ENCODE results near the gene SLC3A2. TPM values are rescaled to one million over a fixed set of nuclear protein-coding genes. Genes with fewer than 3 reads are reported as not detected.

SLC3A2 gene
- total and polyA plus RNA-seq, 2 donors (not counting 3 experiments of a cell fraction or from before 2014, with no cell fraction given), result 208 to 337 TPM

DNA sequence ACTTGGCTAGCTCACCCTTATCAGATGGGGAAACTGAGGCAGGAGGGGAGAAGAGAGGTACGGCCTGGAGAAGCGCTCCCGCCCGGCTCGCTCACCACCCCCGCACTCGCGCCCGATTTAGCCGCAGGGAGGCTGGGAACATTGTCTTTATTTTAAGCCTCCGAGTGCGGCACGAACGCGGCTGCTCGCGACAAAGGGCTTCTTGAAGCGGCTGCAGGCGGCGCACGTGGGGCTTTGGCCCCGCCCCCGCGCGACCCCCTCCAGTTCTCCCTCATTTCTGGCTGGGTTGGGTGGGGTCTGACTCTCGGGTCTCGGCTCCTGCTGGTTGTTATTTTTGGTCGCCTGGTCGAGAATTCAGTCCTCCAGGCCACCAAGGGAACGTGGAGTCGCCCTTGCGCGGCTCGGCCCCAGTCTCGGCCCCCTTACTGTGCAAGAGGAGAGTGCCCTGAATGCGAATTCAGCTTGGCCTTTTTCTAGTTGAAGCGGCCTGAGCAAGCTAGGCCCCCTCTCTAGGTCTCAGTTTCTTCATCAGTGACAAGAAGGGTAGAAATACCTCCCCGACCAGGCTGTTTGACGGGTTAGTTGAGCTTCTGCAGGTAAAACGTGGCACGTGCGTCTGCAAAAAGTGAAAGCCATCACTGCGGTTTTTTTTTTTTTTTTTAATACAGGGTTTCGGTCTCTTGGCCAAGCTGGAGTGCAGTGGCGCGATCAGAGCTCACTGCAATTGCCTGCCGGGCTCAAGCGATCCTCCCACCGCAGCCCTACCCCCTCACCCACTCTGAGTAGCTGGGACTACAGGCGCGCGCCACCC, 43.1 kb downstream of the SLC3A2 start:
- BruUV-seq (replicated peaks), result no TSS peak
- intact Hi-C loops (cut with micrococcal nuclease), result no loop called here
- Histone ChIP-seq H3K79me2 (ENCODE audit: control insufficient read depth, insufficient read depth, low read length) (no peaks in the 10 kb centered on the region), H3K9ac (replicated peaks; ENCODE audit: extremely low read depth, insufficient read depth, low read length) (no peak overlapping the region), H3K27ac (ENCODE audit: insufficient read depth, low read depth, low read length) (no peak overlapping the region), H3K27me3 (ENCODE audit: control insufficient read depth in 2 of 2, insufficient read depth in 2 of 2, low read length in 2 of 2) (peaks cover 41 to 52% of the 10 kb centered on the region in 2 experiments), H3K4me2 (ENCODE audit: insufficient read depth, low read length) (peak overlapping the region; percentile 25), H2AFZ (ENCODE audit: low read depth, low read length) (peak overlapping the region; percentile 41), H3K4me3 (replicated peaks in 1 of 3; ENCODE audit: insufficient read depth in 1 of 3, low read depth in 1 of 3, low read length in 3 of 3) (no peak overlapping the region), H4K20me1 (replicated peaks; ENCODE audit: control insufficient read depth, extremely low read depth, insufficient read depth, low read length) (no peaks in the 10 kb centered on the region), H3K4me1 (ENCODE audit: control insufficient read depth, extremely low read depth, insufficient read depth, low read length) (peaks cover 6% of the 10 kb centered on the region), H3K9me3 (replicated peaks; ENCODE audit: control insufficient read depth, insufficient read depth, low read length) (no peaks in the 10 kb centered on the region), H3K36me3 (ENCODE audit: control insufficient read depth in 2 of 2, extremely low read depth in 1 of 2, insufficient read depth in 2 of 2, low read length in 2 of 2) (no peaks in the 10 kb centered on the region), H3K9me1 (replicated peaks; ENCODE audit: control insufficient read depth, extremely low read depth, insufficient read depth, low read length) (no peaks in the 10 kb centered on the region)
- ChIA-PET CTCF (interaction anchor here (1.6 to 7.8 kb wide), 3 partner anchors 14 to 99 kb away, joined by 6 to 51 read pairs (median 28); no protein-coding TSS in a partner anchor), POLR2A (no interaction called here)
- FAIRE-seq (no peak), DNase-seq (ENCODE audit: low read depth, low spot score) (no peak)
- dilution Hi-C loops (cut with MboI; ENCODE audit: extremely low pct_ligation_motif_present, low sequenced_read_pairs), result no loop called here
- TF ChIP-seq EZH2 (IDR thresholded peaks at IDR 0.05; ENCODE audit: borderline replicate concordance, low read depth, low read length, severe bottlenecking) (peak; percentile 83), MYC (IDR thresholded peaks at IDR 0.05; ENCODE audit: low read depth, low read length) (no peak)

DNA sequence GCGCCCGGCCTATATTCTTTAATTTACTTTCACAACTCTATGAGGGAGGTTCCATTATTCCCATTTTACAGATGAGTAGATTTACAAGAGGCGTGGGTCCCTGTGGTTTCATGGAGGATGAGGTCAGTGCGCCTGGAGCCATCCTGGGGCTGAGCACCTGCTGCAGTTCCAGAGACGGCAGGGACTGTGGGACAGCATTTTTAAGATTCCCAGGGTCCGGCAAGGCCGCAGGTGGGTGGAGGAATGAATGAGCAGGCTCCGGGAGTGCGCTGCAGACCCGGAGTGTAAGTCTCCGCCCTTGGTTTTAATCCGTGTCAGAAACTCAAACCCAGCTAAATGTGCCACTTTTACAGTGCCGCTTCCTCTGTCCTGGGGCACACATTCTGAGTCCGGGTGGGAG, 44.6 kb downstream of the SLC3A2 start:
- Histone ChIP-seq H3K4me2 (ENCODE audit: insufficient read depth, low read length) (peak overlapping the region; percentile 72), H3K9me3 (replicated peaks; ENCODE audit: control insufficient read depth, insufficient read depth, low read length) (no peaks in the 10 kb centered on the region), H3K4me1 (ENCODE audit: control insufficient read depth, extremely low read depth, insufficient read depth, low read length) (peaks cover 6% of the 10 kb centered on the region), H3K4me3 (replicated peaks in 1 of 3; ENCODE audit: insufficient read depth in 1 of 3, low read depth in 1 of 3, low read length in 3 of 3) (no peak overlapping the region), H3K27ac (ENCODE audit: insufficient read depth, low read depth, low read length) (no peak overlapping the region), H3K36me3 (ENCODE audit: control insufficient read depth in 2 of 2, extremely low read depth in 1 of 2, insufficient read depth in 2 of 2, low read length in 2 of 2) (no peaks in the 10 kb centered on the region), H2AFZ (ENCODE audit: low read depth, low read length) (no peak overlapping the region), H4K20me1 (replicated peaks; ENCODE audit: control insufficient read depth, extremely low read depth, insufficient read depth, low read length) (no peaks in the 10 kb centered on the region), H3K9ac (replicated peaks; ENCODE audit: extremely low read depth, insufficient read depth, low read length) (no peak overlapping the region), H3K27me3 (ENCODE audit: control insufficient read depth in 2 of 2, insufficient read depth in 2 of 2, low read length in 2 of 2) (peaks cover 40 to 52% of the 10 kb centered on the region in 2 experiments), H3K79me2 (ENCODE audit: control insufficient read depth, insufficient read depth, low read length) (no peaks in the 10 kb centered on the region), H3K9me1 (replicated peaks; ENCODE audit: control insufficient read depth, extremely low read depth, insufficient read depth, low read length) (no peaks in the 10 kb centered on the region)
- TF ChIP-seq EZH2 (IDR thresholded peaks at IDR 0.05; ENCODE audit: borderline replicate concordance, low read depth, low read length, severe bottlenecking) (no peak), MYC (IDR thresholded peaks at IDR 0.05; ENCODE audit: low read depth, low read length) (no peak), POLR2AphosphoS5 (IDR thresholded peaks at IDR 0.05; ENCODE audit: insufficient read depth, low read depth, low read length) (no peak)
- TF ChIP-seq, protein P1, sequence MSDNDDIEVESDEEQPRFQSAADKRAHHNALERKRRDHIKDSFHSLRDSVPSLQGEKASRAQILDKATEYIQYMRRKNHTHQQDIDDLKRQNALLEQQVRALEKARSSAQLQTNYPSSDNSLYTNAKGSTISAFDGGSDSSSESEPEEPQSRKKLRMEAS (IDR thresholded peaks at IDR 0.05; ENCODE audit: insufficient read depth, insufficient read length), result no peak
- dilution Hi-C loops (cut with MboI; ENCODE audit: extremely low pct_ligation_motif_present, low sequenced_read_pairs) (no loop called here), intact Hi-C loops (cut with micrococcal nuclease) (no loop called here)
- no peak for FAIRE-seq
- DNase-seq (ENCODE audit: low read depth, low spot score), result no peak
- ChIA-PET POLR2A (no interaction called here), CTCF (interaction anchor here (1.4 to 4.5 kb wide), 3 partner anchors 16 to 97 kb away, joined by 6 to 28 read pairs (median 8); no protein-coding TSS in a partner anchor)
- BruUV-seq (replicated peaks), result no TSS peak

All from endothelial cell of umbilical vein (primary cell).